MM.1S (cell line): ENCODE results near the gene KLF14.

Experiments used
- CTCF ChIP-seq: fragments of 300-600 bp; sonication (generic); IDR thresholded peaks from 2 replicates; pipeline ENCODE4 v1.5.1; 2016; ENCODE audit warnings: antibody characterized with exemption, low read length, mixed read lengths
- EZH2 ChIP-seq: fragments of 300-600 bp; sonication (generic); optimal IDR thresholded peaks from 2 replicates; pipeline ENCODE3; 2017; ENCODE audit warnings: low read depth, mild to moderate bottlenecking, antibody characterized with exemption, low read length, mixed read lengths

GRCh38 chr7:130708001-130708400 lies 26.0 kb downstream of the KLF14 start:
- TF ChIP-seq EZH2 = no peak
- TF ChIP-seq CTCF = no peak
